Dermis blood vessel endothelial cell (primary cell): ENCODE measurements around the gene PTPRN2. TPM values are rescaled to one million over a fixed set of nuclear protein-coding genes. Genes with fewer than 3 reads are reported as not detected.
"Not testable (repeated sequence)": the region's sequence is repeated elsewhere in the genome, so short reads cannot be mapped to it uniquely, and the experiment has no call there.

Experiments
- DNase-seq: peaks from one replicate; pipeline ENCODE4 v3.0.0; 2010
- total RNA-seq: library from RNA; depleted of rRNA; stranded (reverse); fragments of >200 nt; gene quantifications from 2 replicates; pipeline ENCODE4 v1.2.3, GENCODE V29; 2014

Gene PTPRN2
- total RNA-seq, 1 donor from 2014 or later = 2.2 TPM

GRCh38 chr7:157954901-157955300 lies 632.7 kb downstream of the PTPRN2 start:
- DNase-seq = no peak

DNA sequence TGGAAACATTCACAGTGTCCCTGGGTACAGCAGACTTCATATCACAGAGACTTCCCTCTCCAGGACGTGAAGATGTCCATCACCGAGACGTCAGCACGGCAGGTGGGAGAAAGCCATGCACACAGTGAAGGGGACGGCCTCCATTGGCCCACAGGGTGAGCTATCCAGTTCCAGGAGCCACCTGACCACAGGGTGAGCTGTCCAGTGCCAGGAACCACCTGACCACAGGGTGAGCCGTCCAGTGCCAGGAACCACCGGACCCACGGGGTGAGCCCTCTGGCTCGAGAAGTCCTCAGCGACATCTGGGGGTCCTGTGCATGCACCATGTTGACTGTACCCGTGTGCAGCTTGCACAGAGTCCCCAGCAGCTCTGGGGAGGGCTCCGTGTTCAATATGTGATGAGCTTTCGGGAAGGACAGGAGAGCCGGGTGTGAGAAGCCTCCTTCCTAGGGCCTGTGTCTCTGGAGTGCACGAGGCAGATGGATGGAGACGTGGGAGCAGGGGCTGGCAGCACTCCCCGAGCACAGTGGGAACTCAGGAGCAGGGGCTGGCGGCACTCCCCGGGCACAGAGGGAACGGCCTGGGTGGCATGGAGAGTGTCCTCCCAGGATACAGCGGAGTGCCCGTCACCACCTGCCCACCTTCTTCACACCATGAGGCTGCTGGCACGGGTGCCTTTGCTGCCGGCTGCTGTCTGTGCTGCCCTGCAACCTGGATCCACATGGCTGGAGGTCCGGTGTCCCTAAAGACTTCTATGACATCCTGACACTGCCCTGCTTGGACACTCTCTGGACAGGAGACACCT lies 634.6 kb downstream of the PTPRN2 start:
- no peak for DNase-seq

DNA sequence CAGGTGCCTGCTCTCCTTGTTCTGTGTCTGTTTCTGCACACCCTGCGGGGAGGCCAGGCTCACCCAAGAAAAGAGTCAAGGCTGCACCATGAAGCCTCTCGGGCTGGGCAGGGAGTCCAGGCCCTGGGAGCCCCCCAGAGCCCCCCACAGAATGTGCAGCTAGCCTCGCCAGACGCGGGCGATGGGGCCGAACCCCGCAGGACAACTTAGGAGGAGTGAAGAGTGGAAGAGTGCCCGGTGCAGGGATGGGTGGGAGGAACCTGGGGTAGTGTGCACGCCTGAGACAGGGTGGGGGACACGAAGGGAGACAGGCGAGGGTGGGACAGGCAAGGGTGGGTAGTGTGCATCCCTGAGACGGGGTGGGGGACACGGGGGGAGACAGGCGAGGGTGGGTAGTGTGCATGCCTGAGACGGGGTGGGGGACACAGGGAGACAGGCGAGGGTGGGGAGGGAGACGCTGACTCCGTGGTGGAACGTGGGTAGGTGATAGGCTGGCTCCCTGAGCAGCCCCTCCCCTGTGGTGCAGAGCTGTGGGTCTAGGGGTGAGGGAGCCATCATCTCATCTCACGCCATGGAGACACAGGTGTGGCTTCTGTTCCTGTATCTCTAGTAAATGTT lies 635.5 kb downstream of the PTPRN2 start:
- DNase-seq = no peak

DNA sequence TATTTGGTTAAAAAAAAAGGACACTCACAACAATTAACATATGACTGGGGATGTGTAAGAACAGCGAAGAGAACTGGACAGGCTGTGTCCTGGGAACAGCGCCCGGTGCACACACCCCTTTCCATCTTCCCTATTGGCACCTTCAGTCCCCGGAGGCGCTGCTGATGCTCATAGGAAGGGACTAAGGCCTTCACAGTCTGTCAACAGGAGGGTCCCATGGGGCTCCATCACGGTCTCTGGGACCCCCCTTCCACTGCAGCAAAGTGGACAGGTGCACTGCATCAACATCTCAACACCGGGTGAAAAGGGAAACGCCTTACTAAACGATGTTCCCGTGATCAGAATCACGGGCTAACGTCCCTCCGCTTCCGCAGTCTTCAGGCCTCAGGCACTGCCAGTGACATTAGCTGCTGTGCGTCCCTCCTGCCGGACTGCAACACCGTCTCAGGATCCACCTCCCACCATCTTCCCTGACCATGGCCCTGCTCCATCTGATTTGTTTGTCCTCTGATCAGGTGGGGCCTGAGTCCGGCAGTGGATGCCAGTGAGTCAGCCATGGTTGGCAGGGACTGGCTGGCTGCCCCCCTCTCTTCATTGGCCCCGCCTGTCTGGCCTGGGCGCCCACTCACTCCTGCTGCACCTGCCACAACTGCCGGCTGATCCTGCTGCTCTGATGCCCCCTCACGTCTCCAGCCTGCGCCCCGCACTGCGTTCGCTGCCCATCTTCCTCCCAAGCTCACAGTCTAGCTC lies 636.1 kb downstream of the PTPRN2 start:
- no peak for DNase-seq

DNA sequence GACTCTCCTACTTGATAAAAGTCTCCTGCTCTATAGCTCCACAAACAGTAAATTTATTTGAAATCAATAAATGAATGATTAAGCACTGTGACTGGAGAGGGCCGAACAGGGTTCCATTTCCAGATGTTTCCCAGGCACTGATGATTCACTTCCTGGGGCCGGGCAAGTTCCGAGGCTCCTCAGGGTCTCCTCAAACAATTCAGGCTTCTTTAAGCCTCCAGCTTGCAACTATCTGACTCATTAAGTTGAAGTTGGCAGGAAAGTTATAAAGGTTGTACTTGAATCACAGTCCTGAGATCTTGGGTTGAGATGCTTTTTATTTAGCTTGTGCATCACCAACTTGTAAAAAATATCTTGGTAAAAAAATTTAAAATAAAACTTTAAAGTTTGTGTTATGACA lies 637.9 kb downstream of the PTPRN2 start:
- DNase-seq = no peak

DNA sequence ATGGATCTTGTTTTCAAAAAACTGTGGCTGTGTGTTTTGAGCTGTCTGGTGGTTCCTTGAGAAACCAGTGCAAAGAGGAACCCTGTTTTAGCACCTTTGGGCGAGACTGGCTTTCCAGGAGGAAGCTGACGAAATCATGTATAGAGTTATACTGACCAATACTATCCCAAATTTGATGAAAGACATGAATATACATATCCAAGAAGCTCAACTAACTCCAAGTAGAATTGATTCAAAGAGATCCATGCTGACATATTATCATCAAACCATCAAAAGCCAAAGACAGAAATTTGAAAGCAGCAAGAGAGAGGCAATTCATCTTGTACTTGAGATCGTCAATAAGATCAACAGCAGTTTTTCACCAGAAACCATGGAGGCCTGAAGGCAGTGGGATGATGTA lies 640.1 kb downstream of the PTPRN2 start:
- DNase-seq = no peak

DNA sequence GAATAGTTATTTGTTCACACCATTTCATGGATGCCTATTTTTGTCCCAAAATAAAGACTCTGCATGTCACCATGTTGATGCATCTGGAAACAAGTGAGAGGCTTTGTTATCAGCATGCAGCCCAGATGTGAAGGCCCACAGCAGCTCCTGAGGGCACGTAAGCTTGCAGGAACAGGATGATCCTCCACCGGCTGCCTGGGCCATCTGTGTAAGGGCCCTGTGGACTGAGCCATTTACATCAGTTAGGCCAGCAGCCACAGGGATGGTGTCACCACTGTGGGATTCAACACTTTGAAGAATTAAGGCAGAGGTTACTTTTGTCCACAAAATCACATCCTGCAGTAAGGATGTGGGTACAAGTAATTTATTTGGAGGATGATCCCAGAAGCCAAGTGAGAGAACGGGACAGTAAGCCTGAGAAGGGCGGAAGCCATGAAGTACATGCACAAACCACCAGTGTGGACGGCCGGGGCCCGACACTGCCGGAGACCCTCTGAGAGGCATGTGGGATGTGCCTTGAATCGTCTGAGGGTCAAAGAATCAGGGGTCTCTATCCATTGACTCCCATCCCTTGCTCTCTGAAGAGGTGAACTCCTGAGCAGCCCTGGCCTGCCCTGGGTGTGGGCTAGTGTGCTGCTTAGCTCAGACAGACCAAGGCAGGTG lies 641.1 kb downstream of the PTPRN2 start:
- no peak for DNase-seq

- DNase-seq = no peak
Measured at GRCh38 chr7:157945401-157945800, 642.2 kb downstream of the PTPRN2 start.

- no peak for DNase-seq
Measured at GRCh38 chr7:157944734-157945291, 642.8 kb downstream of the PTPRN2 start.

DNA sequence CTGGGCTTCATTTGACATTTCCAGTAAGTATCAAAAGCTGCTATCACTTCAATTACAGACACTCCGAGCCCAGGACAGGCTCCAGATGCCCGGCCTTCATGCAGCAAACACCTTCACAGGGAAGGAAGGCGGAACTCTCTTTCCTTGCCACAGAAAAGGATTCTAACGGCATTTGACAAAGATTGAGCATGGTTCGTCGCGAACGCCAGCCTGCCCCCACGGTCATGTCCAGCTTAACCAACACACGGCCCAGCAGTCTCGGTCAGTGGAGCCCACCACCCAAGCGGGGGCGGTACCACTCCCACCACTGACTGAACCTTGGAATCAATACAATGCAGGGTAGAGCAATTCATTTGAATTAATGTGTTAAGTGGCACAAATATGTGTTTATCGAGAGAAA lies 643.6 kb downstream of the PTPRN2 start:
- DNase-seq = no peak

DNA sequence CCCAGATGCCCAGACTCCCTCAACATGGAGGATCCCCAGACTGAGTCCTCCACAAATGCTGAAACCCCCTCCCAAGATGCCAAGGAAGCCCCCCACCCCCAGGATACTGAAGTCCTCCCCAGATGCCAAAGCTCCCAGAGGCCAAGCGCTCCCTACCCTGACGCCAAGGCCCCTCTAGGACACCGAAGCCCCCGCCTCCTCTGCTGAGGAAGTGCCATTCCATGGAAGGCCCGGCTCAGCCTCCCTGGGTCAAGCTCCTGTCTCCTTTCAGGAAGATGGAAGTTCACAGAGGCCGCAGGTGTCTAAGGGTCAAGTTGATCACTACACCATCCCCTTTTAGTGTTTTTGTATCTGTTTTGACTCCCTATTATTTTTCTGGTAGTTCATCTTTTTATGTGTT lies 644.1 kb downstream of the PTPRN2 start:
- no peak for DNase-seq

GRCh38 chr7:157941210-157941609 lies 646.4 kb downstream of the PTPRN2 start:
- DNase-seq = no peak

- no peak for DNase-seq
Measured at GRCh38 chr7:157940497-157940896, 647.1 kb downstream of the PTPRN2 start.

DNA sequence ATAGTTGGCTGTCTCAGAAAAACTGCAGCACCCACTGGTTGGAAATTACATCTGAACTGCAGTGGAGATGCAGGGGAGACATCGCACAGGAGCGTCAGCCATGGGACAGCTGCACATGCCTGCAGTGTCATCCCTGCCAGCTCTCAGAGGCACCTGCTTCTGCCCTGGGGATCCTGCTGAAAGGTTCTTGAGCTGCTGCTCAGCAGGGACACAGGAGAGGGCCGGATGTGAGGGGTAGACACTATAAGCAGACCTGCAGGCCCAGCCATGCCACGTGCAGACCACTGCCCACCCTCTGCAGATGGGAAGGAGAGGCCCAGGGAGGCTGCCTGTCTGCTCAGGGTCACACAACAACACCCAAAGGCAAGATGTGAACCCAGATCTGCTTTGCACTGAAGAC lies 649.4 kb downstream of the PTPRN2 start:
- DNase-seq = no peak

DNA sequence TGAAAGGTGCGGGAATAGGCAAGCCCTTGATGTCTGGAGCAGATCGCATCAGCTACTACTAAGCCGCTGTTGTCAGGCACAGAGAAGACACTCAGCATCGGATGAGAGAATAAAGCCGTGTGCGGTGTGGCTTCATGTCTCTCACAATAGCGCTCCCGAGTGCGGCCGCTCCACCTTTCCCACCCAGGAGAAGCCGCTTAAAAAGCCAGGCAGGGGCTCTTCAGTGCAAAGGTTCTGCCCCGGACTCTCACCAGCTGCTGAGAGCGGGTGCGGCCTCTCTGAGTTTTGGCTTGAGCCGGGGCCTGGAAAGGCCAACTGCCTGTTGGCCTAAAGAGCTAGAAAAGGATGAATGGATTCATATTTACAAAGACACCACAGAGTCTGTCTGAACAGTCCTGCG lies 650.2 kb downstream of the PTPRN2 start:
- DNase-seq = no peak

DNA sequence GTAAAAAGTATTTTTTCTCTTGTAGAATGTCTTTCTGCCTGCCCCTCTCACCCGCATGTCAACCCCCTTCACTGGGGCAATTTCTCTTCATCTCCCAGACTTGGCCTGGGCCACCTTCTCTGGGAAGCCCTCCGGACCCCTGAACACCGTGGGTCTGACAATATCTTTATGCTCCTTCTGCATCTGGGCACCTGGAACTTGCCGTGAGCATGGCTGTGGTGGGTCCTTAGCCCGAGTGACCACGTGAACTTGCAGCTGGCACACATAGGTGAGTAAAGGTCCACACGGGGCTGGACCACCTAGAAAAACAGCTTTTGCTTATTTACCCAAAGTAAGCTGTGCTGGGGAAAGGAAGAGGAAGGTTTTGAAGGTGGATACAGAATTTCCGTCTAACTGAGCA lies 650.6 kb downstream of the PTPRN2 start:
- no peak for DNase-seq

- DNase-seq = not testable (repeated sequence)
Measured at GRCh38 chr7:157935721-157936120, 651.9 kb downstream of the PTPRN2 start.

GRCh38 chr7:157933219-157934155 lies 654.1 kb downstream of the PTPRN2 start:
- DNase-seq = not testable (repeated sequence)

GRCh38 chr7:157932498-157933218 lies 655.0 kb downstream of the PTPRN2 start:
- no peak for DNase-seq

GRCh38 chr7:157930926-157931466 lies 656.6 kb downstream of the PTPRN2 start:
- no peak for DNase-seq

GRCh38 chr7:157930441-157930840 lies 657.2 kb downstream of the PTPRN2 start:
- DNase-seq = no peak
